ENCODE results near the gene RNASET2.

The RNASET2 gene, protein sequence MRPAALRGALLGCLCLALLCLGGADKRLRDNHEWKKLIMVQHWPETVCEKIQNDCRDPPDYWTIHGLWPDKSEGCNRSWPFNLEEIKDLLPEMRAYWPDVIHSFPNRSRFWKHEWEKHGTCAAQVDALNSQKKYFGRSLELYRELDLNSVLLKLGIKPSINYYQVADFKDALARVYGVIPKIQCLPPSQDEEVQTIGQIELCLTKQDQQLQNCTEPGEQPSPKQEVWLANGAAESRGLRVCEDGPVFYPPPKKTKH

DNA sequence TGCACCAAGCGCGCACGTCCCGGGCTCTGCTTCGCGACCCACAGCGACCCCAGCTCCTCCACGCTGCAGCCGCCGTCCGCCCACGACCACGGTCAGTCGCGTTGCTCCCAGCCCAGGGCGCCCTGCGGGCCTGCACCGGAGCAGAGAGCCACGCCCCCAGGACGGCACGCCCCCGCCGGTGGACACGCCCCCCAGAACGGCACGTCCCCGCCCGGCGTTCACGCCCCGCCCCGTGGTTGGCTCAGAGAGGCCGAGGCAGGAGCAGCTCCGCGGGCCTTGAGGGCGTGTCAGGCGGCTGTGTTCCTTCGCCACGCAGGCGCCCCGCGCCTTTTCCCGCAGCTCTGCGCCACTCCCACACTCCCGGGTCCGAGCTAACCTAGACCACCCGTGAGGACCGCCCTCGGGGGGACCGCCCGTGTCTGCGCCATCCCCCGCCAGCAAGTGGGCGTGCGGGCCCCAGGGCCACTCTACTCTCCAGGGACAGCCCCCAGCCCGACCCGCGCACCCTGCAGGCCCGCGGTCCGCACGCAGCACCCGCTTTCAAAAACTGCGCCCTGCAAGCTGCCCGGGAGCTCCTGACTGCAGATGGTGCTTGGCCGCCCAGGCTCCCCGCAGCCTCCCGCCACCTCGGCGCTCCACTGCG, at the start of gene RNASET2:
Gene RNASET2 (minus strand): TSS at position 107 of the 643 bp plus-strand sequence. CDS start 368 bp downstream, outside the sequence.
- peak; percentile 45 for DNase-seq (ENCODE audit: low read depth)

GRCh38 chr6:167005350-167006159, 49.2 kb upstream of the RNASET2 start:
- no peak for DNase-seq (ENCODE audit: low read depth)

- DNase-seq (ENCODE audit: low read depth), result no peak
Observed at GRCh38 chr6:167000759-167001158, 44.4 kb upstream of the RNASET2 start.

DNA sequence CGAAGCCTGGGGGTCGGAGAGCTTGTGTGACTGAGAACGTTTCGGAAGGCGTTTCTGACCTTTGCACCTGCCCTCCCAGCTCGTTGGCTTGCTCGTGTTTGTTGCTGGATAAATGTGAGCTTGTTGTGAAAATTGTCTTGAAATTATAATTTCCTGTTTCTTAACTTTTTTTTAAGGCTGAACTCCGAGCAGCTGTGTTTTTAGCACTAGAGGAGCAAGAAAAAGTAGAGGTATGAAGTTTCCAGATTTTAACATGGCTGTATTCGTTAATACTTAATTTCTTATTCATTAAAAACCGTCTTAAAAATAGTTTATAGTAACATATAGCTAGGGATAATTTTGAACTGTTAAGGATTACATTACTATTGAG, 43.5 kb upstream of the RNASET2 start:
- no peak for DNase-seq (ENCODE audit: low read depth)

DNA sequence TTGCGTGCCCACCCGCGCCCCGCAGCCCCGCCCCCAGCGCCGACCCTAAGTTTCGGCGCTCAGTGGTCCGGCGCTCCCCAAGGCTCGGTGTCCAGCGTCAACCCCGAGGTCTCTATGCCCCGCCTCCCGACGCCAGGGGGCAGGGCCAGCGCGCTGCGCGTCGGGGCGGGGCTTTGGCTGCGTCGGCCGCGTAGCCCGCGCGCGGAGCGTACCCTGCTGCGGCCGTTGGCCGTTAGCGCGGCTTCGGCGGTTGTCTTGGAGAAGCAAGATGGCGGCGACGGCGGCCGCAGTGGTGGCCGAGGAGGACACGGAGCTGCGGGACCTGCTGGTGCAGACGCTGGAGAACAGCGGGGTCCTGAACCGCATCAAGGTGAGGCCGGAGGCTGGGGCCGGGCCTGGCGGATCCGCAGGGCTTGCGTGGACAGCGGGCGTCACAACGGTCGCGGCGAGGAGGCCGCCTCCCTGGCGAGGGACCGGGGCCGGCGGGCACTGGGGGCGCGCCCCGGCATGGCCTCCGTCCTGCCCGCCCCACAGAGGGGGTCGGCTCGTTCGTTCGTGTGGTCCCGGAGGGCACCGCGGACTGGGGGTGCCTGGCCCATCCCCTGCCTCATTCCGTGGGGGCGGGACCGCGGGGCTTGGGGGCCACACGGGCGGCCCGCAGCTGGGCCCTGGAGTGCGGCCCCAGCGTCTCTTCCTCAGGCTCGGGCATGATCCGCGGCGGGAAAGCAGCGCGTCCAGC, 43.0 kb upstream of the RNASET2 start, which contains the start of gene CEP43:
Gene CEP43 (plus strand): TSS at position 253 of the 739 bp plus-strand sequence. CDS start 16 bp downstream, at position 269.
- DNase-seq (ENCODE audit: low read depth), result peak; percentile 67

DNA sequence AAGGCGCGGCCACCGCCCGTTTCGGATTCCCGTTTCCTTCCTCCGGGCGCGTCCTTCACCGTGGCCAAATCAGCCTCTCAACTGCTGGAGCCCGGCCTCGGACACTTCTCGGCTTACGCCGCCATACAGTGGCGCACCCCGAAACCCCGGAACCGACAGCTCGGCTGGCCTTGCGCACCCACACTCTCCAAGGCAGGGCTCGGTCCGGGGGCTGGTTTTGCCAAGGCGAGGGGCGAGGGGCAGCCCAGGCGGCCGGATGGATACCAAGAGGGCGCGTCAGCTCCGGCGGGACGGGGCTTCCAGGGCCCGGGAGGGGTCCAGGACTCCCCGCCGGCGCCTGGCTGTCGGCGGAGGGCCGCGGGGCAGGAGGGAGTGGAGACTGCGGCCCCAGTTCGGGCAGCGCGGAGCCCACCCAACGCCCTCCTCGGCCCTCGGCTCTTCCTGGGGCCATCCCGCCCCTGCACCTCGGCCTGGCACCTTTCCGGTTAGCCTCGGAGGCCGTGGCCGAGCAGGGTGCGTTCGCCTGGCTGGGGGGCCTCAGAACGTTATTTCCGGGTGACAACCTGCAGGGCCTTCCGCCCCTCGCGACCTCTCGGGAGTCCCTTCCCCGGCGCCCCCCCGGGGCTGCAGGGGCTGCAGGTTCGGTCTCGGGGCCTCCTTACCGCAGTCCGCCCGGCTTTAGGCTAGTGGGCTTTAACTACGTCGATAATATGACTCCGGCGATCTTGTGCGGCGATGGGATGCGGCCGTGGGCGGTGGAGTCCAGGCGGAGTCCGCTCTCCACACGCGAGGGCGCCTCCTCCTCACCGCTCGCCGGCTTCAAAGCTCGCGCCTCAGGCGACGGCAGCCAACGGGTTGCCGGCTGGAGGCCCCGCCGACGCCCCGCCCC, 42.1 kb upstream of the RNASET2 start:
- DNase-seq (ENCODE audit: low read depth), result no peak

DNA sequence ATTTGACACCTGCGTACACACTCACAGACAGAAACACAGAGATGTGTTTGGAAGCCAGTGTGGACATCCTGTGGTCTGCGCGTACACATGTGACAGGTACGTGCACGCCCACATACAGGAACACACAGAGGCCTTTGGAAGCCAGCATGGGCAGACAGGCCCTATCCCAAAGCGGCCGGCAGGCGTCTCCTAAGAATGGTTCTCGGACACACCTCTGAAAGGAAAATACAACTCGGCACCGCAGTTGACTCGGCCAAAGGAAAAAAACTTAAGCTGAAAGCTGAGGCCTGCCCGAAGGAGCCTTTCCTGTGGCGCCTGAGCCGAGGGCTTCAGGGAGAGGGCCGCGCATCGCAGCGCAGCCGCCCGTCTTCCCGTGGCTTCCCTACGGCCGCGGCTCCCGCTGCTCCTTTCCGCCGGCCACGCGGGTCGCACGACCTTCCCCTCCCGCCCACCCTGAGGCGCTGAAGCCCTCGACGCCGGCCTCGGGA, 41.5 kb upstream of the RNASET2 start:
- DNase-seq (ENCODE audit: low read depth), result no peak

DNA sequence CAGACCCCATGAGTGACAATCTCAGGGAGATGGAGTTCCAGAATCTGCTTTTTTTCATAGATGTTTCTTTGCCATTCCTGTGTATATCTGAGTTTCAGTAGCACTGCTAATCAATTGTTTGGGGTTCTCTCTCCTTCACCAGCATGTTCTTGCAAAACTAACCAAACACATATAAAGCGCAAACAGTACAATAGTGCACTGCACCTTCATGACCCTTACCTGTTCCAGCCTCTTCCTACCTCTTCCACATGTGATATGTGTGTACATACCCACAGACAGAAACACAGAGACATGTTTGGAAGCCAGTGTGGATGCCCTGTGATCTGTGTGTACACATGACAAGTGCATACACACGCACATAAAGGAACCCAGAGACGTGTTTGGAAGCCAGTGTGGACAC, 41.0 kb upstream of the RNASET2 start:
- no peak for DNase-seq (ENCODE audit: low read depth)

GRCh38 chr6:166996406-166996805, 40.1 kb upstream of the RNASET2 start:
- no peak for DNase-seq (ENCODE audit: low read depth)

GRCh38 chr6:166989427-166990032, 33.2 kb upstream of the RNASET2 start:
- no peak for DNase-seq (ENCODE audit: low read depth)

DNA sequence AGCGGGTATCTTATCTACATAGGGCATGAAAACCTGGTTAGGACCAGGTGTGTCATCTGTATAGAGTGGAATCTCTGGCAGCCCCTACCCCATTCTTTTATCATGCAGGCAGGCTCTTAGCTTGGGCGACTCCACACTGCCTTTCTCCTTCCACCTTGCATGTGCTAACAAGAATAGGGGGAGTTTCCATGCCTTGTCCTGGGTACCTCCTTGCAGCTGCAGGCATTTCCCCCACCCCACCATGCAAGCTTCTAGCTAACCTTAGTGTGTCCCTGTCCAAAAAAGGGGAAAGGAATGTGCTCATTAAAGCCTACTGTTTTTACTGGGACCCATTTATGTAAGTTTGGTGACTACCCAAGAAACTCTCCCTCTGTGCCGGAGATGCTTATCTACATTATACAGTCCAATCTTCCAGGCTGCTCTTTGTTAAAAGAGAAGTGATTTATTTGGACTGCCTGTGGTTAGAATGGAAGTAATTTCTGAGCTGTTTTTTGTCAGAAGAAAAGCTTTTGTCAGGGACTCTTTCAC, 32.4 kb upstream of the RNASET2 start:
- DNase-seq (ENCODE audit: low read depth), result no peak

DNA sequence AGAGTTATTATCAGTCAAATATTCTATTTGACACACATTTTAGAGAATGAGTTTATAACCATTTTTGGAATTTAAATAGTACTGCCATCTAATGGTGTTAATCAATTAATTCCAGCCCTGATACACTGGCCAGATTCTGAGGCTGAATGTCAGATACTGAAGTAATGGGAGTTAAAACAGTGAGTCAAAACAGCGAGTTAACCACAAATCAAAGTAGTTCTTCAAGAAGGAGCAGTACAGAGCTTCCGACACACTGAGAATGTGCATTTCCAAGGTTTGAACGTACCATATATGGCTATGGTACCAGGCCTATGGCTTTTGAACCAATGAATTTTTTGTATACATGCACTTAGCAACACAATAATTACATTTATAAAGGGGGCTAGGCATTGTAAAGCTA, 31.6 kb upstream of the RNASET2 start:
- no peak for DNase-seq (ENCODE audit: low read depth)

- DNase-seq (ENCODE audit: low read depth), result no peak
Observed at GRCh38 chr6:166987448-166987847, 31.1 kb upstream of the RNASET2 start.

- no peak for DNase-seq (ENCODE audit: low read depth)
Observed at GRCh38 chr6:166980738-166981137, 24.4 kb upstream of the RNASET2 start.

- DNase-seq (ENCODE audit: low read depth), result no peak
Observed at GRCh38 chr6:166977621-166978525, 21.5 kb upstream of the RNASET2 start.

- no peak for DNase-seq (ENCODE audit: low read depth)
Observed at GRCh38 chr6:166976636-166977035, 20.3 kb upstream of the RNASET2 start.

DNA sequence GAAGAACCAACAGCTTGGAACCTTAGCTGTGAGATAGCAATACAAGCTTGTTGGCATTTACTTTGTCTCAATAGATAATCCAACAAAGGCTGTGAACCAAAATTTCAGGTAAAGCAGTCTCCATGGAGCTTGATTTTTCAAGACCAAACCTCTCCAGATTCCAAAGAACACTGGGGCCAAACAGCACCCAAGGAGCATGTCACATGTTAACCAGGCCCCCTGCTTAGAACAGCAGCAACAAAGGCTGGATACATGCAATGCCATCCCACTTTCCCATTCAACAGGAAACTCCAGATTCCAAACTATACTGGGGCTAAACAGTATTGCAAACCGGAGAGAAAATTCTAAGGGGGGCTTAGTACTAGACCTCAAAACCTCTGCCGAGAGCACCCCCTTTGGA, 15.8 kb upstream of the RNASET2 start:
- no peak for DNase-seq (ENCODE audit: low read depth)

- no peak for DNase-seq (ENCODE audit: low read depth)
Observed at GRCh38 chr6:166971271-166971670, 14.9 kb upstream of the RNASET2 start.

DNA sequence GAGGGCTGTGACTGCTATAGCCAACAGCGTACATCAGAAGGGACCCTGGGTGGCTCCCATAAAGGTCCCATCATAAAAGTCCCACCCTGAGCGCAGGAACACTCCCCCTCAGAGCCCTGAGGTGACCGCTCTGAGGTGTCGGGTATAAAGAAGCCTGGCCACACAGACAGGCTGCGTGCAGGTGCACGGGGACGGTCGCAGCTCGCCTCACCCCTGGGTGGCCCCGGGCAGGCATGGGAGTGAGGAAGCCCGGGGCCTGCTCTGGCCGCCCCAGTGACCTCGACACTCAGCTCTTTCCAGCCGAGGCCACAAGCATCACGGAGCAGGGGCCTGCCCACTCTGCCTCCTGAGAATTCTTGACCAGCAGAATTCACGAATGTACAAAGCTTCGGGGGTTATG, 14.4 kb upstream of the RNASET2 start:
- DNase-seq (ENCODE audit: low read depth), result no peak
